ENCODE data around the gene INSYN2B. TPM values are rescaled to one million over a fixed set of nuclear protein-coding genes. Genes with fewer than 3 reads are reported as not detected.

INSYN2B gene
- total and polyA plus RNA-seq, 2 of the 8 experiments (the other 6 are each of a cell fraction or from before 2014, with no cell fraction given): not detected

DNA sequence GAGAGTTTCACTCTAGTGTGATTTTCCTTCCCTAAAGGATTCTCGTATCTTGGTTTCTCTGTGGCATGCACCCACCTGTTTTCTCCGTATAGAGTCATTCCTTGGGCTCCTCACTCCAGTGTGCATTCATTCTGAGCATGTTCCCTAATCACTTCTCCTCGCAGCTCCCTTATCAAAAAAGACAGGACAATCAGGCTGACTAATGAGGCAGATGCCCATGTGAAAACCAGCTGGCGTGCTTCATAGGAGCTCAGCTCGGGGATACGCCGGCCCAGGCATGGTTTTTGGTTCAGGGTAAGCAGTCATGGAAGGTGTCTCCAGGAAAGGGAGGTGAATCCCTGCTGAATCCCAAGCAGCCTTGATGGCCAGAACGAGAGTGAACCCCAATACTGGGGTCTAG is 41.2 kb upstream of the INSYN2B start (continued):
- TF ChIP-seq, protein P1, sequence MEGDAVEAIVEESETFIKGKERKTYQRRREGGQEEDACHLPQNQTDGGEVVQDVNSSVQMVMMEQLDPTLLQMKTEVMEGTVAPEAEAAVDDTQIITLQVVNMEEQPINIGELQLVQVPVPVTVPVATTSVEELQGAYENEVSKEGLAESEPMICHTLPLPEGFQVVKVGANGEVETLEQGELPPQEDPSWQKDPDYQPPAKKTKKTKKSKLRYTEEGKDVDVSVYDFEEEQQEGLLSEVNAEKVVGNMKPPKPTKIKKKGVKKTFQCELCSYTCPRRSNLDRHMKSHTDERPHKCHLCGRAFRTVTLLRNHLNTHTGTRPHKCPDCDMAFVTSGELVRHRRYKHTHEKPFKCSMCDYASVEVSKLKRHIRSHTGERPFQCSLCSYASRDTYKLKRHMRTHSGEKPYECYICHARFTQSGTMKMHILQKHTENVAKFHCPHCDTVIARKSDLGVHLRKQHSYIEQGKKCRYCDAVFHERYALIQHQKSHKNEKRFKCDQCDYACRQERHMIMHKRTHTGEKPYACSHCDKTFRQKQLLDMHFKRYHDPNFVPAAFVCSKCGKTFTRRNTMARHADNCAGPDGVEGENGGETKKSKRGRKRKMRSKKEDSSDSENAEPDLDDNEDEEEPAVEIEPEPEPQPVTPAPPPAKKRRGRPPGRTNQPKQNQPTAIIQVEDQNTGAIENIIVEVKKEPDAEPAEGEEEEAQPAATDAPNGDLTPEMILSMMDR (IDR thresholded peaks at IDR 0.05; ENCODE audit: control extremely low read depth in 1 of 3, insufficient read depth in 1 of 3, low read depth in 1 of 3, low read length in 3 of 3): no peak
- TF ChIP-seq GABPA (IDR thresholded peaks at IDR 0.05; ENCODE audit: borderline replicate concordance, insufficient read depth, low read length) (no peak), CBX5 (IDR thresholded peaks at IDR 0.05; ENCODE audit: low read depth, low read length) (no peak), SP1 (IDR thresholded peaks at IDR 0.05; ENCODE audit: low read depth, low read length) (no peak), HDAC2 (IDR thresholded peaks at IDR 0.05; ENCODE audit: borderline replicate concordance in 1 of 2, low read depth in 2 of 2, low read length in 2 of 2) (no peak)
- TF ChIP-seq, protein P2, sequence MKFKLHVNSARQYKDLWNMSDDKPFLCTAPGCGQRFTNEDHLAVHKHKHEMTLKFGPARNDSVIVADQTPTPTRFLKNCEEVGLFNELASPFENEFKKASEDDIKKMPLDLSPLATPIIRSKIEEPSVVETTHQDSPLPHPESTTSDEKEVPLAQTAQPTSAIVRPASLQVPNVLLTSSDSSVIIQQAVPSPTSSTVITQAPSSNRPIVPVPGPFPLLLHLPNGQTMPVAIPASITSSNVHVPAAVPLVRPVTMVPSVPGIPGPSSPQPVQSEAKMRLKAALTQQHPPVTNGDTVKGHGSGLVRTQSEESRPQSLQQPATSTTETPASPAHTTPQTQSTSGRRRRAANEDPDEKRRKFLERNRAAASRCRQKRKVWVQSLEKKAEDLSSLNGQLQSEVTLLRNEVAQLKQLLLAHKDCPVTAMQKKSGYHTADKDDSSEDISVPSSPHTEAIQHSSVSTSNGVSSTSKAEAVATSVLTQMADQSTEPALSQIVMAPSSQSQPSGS (IDR thresholded peaks at IDR 0.05; ENCODE audit: low read length): no peak
